NCI-H226 (cell line): Measurements from ENCODE around the gene UTRN.

Experiments used
- DNase-seq: peaks from one replicate; pipeline ENCODE4 v3.0.0-alpha.2; 2015

UTRN gene

DNA sequence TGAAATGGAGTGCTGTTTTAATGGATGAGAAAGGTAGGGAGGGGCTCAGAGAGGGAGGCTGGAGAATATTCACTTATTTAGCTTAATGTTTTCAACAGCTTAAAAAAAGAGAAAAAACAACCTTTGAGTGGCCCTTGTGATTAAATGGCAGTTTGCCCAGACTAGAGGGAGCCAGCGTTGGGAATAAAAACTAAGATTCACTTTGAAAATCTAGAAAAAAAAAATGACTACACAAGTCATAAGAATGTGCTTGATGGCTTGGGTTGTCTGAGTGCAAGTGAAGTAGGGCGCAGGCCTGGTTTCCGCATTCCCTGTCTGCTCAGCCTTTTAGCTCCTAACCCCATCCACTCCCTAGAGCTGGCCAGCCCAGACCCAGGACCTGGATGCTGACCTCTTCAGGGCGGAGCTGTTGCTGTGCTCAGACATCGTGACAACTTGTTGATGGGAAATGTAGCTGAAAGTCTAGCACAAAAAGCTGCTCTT is 28.9 kb downstream of the UTRN start:
- no peak for DNase-seq

DNA sequence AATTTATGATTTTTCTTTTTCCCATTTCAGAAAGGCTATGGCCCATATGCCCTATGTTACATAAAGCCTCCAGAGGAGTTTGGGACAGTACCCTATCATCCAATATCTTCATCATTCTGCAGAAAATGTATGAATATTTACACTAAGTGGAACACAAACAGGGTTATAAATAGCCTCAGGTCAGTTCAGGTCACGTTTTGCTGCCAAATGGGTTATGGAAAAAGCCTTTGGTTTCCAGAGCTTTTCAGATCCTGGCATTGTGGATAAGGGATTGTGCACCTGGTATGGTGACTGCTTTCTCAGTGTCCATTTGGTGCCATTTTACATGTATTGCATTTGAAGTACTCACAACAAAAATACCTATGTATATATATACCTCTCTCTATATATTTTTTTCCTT is 29.4 kb downstream of the UTRN start:
- DNase-seq, result no peak

DNA sequence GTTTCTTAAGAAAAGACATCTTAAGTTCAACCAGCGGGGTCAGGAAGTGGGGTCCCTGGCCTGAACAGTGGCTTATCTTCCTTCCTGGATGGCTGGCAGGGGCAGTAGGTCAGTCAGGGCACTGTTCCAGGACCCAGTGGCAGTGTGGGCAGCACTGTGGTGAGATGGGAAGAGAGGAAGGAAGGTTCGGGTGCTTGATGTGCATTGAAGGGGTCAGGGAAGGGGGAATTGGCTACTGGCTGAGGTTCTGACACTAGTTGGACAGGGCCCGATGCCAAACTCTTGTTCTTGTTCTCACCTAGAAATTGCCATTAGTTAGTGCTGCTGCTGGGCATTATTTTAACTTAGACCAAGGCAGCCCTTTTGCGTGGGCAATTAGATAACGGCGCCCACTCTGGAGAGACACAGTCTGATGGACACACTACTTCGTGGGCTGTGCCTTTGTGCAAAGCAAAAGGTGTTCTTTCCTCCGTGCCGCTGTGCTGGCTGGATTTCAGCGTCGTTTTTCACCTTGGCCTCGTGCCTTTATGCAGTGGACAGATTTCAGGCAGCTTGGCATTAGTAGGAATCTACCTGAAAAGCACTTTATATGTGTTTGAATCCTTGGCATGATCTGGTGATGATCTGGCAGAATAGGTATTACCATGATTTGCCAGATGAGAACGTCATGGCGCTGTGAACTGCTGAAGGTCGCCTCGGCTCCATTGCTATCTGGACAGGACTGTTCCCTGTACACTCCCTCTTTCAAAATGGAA is 30.3 kb downstream of the UTRN start:
- no peak for DNase-seq

DNA sequence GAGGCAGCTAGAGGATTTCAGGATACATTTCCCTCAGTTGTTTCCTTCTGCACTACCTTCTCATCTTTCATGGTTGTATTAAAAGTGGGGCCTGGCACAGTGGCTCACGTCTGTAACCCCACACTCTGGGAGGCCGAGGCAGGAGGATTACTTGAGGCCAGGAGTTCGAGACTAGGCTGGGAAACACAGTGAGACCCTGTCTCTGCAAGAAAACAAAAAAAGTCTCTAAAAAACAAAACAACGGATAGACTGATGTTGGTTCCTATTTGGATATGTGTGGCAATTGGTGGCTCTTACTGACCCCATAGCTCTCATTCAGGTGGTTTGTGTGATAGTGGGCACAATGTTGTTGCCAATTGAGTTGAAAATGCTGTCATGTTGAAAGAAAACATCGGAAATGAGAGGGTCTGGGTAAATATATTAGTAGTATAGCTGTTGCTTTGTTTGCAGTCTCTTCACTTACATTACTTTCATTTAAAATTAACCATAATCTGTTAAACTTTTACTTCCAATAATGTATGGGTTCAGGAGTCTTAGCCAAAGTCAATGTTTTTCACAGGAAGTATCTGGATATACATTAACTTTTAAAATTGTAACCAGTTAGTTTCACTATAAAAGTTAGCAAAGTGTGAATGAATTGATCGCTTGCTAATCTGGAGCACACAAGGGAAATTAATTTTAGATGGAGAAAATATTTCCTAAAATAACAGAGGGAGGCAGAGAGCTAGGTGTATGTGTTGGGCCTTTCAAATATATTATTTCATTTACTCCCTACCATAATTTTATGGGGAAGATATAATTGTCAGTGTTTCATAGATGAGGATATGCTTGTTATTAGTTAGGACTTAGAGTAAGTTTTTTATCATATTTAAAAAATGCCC is 31.1 kb downstream of the UTRN start:
- DNase-seq, result no peak

DNA sequence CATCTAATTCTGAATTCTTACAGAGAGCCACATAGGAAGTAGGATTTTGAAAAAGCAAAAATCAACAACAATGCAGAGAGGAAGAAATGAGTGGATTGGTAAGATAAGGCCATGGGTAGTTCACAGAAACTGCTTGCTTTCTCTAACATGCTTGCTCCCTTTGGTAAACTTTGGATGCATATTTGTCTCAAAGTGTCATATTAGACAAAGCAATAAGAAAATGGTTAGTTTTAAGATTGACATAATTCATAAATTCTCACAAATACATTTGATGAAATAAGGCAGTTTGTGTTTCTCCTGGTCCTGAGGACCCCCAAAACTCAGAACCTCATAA is 31.7 kb downstream of the UTRN start:
- DNase-seq, result no peak

DNA sequence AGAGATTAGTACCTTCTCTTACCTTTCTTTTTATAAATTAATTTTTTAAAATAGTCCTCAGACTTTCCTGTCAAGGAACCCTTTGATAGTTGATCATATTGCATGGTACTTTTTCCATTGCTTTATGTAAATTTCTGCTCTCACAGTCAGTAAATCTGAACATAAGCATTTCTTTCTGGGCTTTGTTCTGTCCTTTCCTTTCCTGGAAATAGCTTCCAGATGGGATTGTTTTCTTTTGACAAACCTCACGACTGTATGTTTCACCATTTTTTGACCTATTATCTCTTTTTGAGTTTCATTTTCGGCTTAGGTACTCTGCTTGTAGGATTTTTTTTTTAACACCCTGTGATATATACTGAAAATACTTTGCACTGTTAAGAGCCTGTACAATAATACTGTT is 32.6 kb downstream of the UTRN start:
- DNase-seq, result no peak

DNA sequence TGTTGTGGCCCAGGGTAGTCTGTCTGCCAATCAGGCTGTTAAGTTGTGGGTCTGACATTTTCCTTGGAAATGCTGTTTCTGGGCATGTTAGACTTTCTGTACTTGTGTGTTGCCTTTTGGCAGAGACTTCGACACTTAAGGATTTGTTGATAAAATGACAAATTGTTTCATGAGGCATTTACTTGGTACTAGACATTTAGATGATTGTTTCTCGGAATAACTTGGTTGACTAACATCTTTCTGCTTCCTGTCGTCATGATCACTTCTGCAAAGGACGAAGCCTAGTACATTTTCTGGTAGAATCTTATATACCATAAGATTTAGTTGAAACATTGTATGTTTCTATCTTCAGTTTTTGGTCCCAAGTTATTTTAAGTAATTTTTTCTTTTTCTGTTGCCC is 34.1 kb downstream of the UTRN start:
- DNase-seq, result no peak

DNA sequence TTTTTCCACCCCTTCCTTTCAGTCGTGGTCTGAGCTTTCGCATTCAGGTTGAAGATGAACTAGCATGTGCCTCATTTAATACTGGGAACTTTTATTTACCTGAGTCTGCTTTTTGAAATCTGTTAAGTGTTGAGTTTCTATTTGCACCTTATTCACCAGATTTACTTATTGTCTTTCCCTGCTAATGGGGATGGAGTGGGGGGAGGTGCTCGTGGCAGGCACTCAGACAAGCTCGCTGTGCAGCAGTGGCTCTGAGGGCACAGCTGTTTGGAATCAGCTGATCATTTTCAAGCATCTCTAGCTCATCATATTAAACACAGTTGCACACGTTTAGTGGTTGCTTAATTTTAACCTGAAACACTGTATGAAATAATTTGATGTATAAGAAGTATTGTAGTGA is 35.6 kb downstream of the UTRN start:
- DNase-seq, result no peak

DNA sequence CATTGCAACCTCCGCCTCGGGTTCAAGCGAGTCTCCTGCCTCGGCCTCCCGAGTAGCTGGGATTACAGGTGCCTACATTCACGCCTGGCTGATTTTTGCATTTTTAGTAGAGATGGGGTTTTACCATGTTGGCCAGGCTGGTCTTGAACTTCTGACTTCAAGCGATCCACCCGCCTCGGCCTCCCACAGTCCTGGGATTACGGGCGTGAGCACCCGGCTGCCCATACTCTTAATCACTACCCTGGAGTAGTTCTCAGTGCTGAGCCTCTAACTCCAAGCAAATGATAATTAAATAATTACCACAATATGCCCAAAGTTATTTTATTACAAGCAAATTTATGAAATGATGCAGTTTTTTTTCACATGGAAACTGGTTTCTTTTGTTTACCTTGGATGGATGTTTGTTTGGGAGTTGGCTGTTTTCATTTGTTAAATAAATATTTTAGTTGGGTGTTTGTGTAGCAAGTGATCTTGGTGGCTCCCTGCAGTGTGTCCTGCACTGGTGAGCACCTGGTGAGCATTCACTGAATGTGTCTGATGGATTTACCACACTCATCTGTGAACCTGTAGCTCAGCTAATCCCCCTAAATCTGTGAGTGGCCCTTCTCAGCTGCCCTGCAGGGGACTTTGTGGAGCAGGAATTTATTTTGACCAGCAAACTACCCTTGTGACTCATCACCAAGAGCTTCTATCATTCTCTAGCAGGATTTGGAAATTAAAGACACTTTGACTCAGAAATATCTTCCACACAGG is 36.9 kb downstream of the UTRN start:
- DNase-seq, result peak; percentile 34

DNA sequence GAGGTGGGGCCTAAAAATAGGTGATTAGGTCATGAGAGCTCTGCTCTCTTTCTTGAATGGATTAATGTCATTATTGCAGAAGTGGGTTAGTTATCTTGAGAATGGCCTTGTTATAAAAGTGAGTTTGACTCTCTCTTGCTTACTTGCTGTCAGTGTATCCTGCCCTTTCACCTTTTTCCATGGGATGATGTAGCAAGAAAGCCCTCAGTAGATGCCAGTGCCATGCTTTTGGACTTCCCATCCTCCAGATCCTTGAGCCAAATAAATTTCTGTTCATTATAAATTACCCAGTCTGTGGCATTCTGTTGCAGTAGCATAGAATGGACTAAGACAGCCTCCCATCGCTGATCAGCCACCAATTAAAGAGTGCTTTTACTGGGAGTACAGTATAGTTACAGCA is 40.1 kb downstream of the UTRN start:
- DNase-seq, result no peak

DNA sequence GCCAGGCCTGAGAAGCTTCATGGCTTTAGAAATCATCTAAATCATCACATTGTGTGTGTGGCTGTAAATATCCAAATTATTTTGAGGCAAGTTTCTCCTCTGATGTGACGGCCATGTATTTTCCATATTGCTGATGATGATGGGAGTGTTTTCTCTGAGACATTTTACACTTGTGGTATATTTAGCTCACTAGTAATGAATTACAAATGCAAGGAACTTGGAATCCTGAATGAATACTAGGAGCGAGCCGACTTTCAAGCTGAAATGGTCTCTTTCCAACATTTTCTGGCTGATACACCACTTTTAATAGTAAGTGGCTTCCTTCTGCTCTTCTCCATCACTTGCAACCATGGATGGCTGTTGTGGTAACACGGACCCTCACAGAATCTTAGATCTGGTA is 41.3 kb downstream of the UTRN start:
- no peak for DNase-seq

DNA sequence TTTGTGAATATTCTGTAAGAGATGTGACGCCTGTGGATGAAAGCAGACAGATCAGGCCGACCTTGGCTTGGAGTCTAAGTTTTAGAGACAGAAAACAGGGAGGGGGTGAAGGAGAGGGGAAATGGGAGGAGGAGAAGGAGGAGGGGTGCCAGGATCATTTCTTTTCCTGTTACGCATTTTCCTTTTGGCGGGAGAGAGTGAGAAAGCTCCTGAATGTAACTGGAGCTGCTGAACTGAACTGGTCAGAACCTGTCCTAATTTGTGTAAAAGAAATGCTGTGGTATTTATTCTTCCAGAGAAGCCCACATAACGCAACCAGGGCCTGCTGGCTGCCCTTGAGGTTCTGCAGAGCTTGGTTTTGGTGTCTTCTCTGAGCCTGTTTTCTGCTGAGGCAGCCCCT is 41.9 kb downstream of the UTRN start:
- DNase-seq, result no peak

DNA sequence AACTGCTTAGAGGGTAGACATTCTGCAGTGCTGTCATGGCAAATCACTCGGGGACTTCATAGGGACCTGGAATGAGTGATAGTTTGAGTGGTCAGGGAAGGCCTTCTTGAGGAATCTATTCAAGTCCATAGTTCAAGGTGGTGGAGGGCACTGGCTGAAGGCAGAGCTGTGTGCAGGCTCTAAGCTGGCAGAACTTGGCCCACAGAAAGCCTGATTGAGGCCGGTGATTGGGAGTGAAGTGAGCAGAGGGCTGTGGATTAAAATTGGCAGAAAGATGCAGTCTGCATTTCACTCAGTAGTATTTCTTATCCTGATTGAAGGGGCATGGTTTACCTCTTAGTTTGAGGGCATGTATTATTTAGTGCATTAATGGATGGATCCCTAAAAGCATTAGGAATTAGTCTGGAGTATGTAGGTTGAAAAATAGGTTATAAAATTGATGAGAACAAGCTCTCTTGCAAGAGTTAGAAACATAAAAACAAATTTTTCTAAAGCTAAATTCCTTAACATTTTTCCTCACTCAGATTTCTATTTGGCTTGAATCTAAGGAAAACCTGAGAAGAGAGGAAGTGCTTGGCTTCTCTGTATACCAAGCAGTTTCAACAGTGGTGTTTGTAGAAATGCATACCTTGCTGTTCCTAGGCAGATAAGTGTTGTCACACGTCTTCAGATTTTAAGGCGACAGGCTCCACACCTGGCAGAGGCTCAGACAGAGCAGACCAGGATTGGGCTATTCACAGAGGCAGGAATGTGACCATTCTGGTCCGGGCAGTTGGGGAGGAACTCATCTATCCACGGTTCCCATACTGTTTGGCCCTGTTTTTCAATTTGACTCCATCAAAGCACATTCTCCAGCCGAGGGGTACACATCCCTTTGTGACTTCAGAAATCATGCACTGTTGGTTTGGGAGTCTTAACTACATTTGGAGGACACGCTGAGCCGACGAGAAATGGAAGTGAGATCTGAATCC is 45.2 kb downstream of the UTRN start:
- no peak for DNase-seq

DNA sequence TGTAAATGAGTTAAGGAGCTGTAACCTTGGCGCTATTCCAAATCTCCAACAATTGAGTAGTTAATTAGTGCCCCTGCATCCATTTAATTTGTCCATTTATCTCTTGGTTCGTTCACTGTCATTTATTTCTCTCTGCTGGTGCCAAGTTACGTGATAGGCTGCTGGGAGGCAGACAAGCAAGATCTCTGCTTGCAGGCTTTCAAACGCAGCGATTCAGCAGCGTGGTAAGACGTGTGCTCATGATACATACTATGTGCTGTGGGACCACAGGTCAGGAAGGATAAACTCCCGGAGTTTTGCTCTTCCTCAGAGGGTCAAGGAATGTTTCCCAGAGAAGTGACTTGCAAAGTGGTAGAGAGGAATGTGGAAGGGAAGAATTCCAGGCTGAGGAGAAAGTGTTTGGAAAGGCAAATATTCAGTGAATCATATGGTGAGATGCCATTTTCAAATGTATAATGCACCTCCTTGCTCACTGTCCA is 46.4 kb downstream of the UTRN start:
- peak; percentile 66 for DNase-seq

DNA sequence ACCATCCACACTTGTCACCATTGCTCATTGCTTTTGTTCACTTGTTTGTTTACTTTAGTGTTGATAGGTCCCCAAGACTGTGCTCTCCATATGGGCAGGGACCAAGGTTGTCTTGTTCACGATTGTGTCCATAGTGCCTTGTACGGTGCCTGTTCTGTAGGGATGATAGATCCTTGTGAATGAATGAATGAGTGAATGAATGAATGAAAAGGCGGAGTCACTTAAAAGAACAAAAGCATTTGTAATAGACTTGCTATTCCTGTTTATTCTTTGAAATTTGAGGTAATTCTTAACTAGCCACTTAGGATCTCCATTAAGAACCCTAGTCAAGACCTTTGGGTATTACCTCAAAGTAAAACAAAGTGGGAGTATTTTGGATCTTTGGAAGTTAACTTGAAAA is 47.0 kb downstream of the UTRN start:
- DNase-seq, result no peak

DNA sequence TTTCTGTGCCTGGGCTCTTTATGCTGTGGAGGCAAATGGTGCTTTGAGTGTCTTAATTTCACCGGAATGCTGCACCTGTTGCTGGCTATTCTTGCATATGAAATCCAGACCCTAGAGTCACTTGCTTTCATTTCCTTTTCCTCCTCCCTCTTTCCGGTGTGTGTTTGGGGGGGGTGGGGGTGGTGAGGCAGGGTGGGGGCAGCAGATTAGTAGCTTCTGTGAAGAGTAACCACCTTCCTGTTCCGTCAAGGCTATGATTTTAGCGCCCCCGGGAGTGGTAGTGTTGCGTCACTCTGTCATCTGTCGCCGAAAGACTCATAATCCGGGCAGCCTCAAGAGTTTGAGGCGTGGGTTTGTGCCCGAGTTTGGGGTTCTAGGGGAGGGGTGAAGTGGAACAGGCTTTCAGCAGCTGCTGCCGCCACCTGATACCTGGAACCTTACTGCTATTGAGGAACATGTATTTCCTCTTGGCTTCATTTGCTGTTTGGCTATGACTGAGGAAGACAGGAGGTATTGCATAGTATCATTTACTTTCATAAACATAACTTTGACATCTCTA is 49.1 kb downstream of the UTRN start:
- no peak for DNase-seq
